CD4-positive, alpha-beta T cell treated with Interleukin-17A for 1 hour (primary cell): ENCODE measurements around the gene SPTBN1.
A peak's percentile ranks its signal among the peaks of the same experiment; 100 is the strongest.

Source experiments
- DNase-seq: peaks from one replicate; pipeline ENCODE4 v3.0.0-alpha.2; 2020

Gene SPTBN1

DNA sequence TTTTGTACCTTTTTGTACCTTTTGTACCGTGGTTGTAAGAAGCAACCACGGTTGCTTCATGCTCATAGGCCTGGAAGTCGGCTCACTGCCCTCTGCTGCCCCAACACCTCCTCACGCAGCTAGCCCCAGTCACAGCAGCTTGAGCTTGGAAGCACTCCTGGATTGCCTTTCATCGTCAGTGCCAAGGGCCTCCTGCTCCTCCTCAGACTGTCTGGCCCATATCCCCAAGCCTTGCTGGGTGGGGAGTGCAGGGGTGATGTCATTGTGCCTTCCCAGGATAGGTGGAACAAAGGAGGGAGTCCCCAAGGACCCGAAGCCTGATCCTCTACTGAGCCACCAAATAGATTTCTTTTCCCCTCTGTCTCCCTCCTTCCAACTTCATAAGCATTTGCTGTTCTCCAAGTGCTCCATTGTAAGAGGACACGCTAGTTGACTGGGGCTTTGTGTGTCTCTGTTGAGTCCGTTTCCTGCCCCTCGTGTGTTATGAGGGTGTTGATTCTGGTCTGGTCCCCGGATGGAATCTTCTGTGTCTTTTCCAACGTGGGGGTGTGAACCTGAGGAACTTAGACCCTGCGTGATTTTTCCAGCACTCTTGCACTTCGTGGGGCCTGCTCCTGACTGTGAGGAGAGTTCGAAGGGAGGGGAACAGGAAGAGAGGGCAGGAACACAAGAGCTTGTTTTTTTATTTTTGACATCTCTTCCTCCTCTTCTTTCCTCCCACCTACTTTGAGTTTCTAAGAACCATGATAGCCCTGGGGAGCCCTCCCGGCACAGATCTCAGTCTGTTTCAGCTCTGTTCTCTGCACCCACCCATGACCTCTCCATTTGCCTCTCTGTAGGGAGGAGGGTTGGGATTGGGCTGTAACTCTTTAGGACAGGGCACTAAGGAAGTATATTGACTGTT lies 140.1 kb downstream of the SPTBN1 start:
- peak; percentile 33 for DNase-seq

DNA sequence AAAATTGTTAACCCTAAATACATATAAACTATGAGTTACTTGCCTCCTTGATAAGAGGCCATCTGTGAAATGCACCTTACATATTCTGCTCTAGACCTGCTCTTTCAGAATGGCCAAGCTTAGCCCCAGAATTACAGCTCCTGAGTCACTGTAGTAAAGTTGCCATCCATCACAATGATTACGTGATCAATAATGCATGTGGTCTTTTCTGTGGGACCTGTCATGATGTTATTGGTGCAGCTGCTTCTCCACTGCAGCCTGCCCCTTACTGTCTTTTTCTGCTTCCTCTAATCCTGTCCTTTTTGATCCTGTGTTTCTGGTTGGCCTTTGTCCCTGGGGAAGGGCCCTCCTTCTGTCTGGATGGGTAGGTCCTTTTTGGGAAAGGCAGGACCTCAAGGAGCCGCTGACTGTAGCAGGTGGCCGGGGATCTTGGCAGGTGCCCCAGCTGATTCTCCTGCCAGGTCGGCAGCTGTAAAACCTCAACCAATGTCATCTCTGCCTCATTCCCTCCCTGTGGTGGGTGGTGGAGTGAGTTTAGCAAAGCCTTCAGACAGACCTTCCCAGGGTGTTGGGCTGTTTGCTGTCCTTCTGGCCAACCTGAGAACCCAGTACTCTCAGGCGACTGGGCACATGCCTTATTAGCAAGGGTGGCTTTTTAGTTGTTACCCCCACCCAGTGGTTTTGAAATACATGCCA lies 141.2 kb downstream of the SPTBN1 start:
- DNase-seq, result peak; percentile 41

DNA sequence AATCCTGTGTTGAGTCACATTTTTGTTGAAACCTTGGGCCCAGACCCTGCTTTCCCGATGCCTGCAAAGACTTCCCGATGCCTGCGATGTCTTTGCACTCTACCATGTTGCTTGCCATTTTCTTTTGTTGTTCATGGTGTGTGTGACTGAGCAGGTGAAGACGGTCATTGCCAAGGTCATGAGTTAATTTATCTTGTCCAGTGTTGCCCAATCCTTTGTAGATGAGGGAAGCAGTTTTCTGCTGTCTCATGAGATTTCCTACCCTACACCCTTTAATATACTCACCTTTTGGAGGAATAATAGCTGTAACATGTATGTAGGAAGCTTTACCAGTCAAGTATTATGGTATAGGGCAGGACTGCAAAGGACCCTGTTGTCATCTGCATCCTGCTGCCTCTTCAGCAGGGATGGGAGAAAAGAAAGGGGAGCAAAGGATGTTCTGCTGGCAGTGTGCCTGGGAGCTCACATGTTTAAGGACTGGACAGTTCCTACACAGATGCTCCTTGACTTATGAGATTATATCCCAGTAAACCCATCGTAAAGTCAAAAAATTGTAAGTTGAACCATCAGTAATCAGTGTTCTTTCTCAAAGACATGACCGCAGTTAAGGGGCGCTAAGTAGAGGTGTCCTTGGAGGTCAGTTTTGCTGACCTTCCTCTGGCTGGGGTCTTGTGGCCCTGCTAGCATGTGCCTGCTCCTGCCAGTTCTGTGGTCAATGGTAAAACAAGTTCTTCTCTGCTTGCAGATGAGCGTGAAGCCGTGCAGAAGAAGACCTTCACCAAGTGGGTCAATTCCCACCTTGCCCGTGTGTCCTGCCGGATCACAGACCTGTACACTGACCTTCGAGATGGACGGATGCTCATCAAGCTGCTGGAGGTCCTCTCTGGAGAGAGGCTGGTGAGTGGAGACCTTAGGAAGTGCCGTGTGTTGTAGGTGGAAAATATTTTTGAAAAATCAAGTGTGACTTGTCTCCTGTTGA lies 142.5 kb downstream of the SPTBN1 start:
- no peak for DNase-seq

DNA sequence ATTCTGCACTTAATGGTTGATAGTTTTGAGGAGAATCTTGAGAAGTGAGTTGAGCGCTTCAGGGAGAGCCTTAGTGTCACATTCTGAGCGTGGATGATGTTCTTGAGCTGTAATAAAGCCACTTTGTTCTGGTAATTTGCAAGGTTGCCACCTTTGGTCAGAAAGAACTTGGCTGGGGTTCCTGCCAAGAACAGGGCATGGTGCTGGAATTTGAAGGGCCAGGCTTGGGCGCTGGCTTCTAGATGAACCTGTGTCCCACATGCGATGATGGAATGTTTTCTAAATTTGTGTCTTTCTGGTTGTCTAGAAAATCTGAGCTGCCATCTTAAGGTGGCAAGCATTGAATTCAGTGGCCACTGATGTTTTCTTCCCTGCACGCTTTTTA lies 143.2 kb downstream of the SPTBN1 start:
- DNase-seq, result no peak

DNA sequence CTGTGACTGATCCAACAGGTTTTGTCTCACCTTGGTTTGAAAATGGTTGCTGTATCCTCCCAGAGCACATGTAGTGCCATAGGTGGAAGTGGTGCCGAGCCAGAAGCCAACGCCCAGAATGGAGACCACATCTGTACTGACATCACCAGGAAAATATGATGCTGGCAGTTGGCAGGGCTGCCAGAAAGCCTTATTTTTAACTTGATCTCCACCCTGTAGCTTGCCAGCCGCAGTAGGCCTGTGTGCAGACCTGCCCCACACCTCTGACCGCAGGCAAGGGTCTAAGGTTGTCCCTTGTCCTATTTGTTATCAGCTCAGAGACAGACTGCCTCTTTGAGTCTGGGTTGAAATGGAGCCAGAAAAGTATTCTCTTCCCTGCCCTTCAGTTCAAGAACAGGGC lies 143.8 kb downstream of the SPTBN1 start:
- no peak for DNase-seq

DNA sequence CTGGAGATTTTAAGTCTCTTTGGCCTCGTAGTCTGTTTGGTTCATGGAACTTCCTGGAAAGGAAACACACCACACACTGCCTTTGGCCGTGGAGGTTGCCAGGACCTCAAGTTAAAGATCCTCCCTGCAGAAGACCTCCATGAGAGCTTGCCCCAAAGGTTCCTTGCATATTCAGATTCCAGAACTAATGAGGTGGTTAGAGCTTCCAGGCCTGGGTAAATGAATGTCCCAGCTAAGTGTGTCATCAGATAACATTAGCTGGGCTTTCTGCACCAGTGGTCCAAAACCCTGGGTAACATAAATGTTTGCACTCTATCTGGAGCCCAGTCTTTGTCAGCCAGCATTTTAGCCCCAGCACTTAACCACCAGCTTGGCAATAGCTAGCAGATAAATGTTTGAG lies 145.2 kb downstream of the SPTBN1 start:
- no peak for DNase-seq

DNA sequence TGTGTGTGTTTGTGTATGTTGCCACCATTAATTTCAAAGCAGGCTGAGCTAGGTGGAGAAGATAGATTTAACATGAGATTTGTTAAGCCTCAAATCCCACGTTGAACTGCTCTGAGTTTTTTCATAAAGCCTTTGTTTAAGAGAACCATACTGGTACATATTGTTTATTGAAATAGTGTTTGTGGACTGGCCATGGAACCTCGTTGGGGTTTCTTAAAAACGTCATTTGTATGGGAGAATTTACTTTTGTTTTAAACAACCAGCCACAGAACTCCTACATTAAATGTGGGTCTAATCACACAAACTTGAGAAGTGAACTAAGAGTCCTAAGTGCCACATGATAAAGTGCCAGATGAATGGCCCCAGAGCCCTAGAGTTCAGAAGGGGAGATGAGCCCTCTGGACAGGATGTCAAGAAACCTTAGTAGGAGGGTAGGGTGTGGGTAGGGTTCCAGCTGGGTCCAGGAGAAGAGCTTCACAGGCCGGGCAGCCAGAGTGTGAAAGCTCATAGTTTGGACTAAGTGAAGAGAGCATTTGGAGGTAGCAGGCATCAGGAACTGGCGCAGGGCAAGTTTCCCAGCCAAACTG lies 146.7 kb downstream of the SPTBN1 start:
- no peak for DNase-seq

DNA sequence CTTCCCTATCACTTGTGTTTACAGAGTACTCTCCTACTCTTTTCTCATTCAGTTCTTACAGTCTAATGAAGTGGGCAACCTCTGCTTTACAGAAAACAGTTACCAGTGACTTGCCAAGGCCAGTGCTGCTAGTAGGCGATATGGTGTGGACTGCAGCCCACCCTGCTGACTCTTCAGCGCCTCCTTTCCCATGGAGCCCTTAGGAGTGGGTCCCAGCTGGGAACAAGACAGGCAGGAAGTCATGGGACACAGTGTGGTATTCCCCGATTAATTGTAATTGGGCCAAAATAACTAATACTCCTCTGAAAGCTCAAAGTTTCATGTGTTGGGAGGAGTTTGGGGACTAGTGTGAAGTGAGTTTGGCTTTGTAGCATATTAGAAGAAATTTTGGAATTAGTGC lies 147.2 kb downstream of the SPTBN1 start:
- DNase-seq, result no peak

DNA sequence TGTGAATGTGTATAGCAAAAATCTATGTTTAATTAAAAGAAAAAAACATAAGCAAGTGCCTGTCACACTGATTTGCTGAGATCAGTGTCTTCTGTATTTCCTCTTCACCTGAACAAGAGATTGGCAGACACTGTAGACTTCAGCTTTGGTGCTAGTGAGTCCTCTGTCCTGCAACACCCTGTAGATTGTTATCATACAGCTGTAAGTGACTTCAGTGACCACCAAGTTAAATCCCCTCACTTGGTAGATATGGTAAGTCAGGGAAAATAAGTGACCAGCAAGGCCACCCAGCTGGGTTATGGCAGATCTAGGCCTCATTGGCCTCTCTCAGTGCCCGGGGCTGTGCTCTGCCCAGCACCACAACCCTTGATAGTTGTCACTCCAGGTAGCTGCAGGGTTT lies 147.7 kb downstream of the SPTBN1 start:
- no peak for DNase-seq

DNA sequence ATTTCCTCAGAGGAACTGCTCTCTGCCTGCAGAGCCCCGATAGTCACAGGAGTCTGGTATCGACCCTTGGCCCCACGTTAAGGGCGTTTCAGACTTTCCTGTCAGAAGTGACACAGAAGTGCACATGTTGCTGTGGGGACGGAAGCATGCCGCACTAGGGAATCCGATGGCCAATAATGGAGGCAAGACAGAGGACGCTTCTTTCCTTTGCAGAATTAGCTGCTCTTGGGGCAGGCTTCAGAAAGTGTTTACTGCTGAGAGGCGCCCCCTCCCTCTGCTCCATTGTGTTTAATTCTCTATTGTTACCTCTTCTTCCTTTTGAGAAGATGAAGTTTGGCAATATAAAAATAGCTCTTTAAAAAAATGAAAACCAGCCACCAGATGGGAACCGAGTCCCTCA lies 148.7 kb downstream of the SPTBN1 start:
- no peak for DNase-seq

DNA sequence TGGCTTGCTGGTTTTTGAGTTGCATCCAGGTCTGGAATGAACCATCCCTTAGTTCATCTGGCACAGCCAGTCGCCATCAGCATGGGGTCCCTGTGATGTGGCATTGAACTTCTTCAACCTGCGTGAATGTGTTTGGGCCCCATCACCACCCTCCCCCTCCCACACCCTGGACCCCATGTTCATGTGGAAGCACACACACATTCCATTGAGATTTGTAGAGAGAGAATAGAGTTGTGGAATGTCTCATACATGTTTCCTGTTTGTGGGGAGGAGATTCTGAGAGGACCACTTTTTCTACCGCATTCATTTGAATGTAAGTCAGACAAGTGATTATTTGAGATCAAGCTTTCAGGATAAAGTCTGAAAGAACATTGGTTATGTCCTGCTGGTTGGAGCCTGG lies 149.7 kb downstream of the SPTBN1 start:
- DNase-seq, result no peak

DNA sequence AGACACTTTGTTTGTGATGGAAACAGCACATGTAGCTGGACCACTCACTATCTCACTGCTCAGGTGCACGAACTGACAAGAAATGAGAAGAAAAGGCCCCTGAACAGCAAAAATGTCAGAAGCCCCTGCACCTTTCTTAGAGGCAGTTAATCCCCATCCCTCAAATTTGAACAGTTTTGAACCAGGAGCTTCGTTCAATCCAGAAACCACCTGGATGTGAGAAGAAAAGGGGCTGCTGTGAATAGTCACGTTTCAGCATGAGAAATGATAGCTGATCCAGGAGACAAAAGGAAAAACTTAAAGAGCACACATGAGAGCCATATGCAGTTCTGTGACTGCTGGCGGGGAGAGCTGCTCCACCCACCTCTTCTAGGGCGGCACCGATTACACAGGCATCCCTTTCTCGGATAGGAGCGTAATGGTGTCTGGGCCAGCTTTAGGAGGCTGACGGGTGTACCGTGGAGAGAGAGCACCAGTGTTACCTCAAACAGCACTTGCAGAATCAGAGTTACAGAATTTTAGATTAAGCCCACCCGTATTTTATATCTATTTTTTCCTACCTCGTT lies 150.3 kb downstream of the SPTBN1 start:
- peak; percentile 31 for DNase-seq

DNA sequence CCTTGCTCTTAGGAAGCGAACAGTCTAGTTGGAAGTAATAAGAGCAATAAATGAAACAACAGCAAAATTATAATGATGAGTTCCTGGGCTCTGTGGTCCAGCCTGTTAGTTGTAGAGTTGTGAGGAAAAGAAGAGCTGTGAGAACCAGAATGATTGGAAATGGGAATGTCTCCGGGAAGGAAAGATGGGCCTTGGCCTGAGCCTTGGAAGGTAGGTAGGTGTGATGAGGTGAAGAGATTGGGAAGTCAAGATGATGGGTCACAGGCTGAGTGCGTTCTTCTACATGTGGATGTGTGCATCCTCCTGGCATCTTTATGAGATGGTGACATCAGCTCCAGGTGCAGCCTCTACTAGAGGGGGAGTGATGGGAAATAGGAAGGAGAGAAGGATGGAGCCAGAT lies 152.1 kb downstream of the SPTBN1 start:
- no peak for DNase-seq

DNA sequence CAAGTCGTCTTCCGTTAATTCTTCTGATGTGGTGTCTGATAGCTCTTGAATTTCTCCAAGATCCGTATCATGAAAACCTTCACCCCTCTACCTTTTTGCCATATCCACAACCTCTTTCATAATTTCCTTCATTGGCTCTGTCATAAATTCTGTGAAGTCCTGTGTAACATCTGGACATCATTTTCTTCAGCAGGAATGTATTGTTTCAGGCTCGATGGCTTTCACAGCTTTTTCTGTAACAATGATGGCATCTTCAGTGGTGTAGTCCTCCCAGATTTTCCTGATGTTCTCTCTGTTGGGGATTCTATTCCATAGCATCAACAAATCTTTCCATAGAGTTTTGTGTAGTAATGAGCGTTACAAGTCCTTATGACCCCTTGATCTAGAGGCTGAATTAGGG lies 153.1 kb downstream of the SPTBN1 start:
- no peak for DNase-seq

DNA sequence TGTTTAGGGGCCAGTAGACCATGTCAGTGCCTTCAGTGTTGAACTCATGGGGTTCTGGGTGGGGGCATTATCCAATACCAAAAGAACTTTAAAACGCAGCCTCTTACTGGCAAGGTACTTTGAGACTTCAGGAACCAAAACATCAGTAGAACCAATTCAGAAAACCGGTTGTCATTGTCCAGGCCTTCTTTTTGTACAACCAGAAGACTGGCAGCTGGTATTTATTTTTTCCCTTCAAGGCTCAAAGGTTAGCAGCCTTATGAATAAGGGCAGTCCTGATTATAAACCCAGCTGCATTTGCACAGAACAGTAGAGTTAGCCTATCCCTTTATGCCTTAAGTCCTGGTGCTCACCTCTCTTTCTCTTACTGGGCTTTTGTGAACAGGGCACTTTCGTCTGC lies 153.5 kb downstream of the SPTBN1 start:
- no peak for DNase-seq

DNA sequence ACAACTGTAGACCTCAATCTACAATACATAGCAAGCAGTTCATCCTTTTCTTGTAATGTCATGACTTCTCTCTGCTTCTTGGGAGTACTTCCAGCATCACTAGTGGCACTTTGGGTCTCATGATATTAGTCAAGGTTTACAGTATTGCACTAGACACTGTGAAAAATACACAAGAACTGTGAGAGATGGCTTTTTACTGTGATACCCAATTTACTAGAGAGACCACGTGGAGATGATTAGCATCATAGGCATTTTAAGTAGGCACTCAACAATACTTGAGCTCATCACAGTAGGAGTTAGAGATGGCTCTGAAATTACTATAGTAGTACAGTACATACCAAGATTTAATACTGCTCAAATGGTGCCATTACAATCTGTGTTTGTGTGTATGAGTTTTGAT lies 154.6 kb downstream of the SPTBN1 start:
- no peak for DNase-seq

DNA sequence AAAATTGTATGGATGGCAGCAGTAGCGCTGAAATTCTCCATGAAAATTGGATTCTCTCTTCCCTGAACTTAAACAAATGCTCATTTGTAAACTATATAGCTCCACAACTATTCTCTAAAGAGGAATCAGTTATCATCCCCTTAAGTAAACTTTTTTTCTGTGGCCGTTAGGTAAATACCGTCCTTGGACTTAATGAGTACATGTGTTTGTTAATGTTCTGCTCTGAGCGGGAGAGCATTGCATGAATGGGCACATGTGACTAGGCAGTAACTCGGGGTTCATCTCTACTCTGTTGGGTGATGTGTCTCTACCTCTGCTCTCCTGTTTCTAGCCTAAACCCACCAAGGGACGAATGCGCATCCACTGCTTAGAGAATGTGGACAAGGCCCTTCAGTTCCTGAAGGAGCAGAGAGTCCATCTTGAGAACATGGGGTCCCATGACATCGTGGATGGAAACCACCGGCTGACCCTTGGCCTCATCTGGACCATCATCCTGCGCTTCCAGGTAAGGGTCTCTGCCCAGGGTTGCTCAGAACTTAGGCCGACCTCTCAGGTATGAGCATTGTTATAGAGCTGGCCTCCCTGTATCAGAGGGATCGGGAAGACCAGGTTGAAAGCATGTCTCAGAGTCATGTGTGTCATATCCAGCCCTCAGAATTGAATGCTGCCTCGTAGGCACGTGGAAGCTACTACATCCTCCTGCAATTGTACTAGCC lies 155.9 kb downstream of the SPTBN1 start:
- DNase-seq, result no peak

DNA sequence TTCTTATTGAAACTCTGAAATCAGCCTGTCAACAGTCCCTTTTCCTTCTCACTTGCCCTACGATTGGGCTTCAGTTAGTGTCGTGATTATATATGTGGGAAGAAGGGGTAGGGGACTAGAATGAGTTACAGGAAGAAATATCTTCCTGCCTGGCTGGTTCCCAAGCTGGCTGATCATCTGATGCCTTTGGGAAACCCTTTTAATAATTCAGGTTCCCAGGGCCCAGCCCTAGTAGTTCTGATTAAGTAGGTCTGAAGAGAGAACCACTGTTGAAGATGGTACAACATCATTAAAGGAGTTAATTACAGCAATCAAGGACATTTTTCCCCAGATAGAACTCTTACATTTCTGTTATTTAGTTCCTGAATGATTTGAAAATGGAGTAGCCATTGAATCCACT lies 157.3 kb downstream of the SPTBN1 start:
- DNase-seq, result no peak

DNA sequence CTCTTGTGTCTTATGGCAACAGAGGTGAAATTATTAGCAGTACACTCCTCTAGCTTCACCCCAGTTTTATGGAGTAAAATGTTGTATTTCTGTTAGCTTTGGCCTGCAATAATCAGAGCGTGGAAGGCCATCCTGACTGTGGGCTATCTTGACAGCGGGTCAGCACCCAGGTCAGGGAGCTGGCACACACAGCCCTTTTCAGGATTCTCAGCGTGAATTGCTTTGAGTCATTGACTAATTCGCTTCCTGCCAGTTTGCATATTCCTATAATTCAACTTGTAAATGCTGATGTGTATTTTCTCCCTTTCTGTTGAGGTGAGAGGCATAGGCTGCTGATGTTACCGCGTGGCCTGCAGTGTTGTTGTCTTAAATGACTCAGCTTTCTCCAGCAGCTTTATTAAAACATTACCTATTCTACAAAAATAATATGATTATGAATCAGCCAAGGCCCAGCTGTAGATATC lies 157.7 kb downstream of the SPTBN1 start:
- no peak for DNase-seq

DNA sequence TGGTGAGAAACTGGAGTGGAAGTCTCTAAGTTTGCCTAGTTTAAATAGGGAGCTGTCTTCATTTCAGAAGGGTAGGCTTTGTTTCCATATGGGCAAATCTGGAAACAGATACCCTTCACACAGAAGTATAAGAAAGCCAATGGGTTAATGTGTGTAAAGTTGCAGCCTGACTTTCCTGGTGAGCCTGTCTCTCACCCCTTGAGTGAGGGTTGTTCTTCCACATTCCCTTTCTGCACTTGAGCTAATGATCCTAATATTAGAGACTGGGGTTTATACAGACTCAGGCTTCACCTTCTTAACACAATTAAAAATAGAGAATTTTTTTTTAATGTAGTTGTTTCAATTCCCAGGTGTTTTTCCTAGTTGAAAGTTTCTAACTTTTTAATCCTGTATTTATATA lies 158.7 kb downstream of the SPTBN1 start:
- no peak for DNase-seq

DNA sequence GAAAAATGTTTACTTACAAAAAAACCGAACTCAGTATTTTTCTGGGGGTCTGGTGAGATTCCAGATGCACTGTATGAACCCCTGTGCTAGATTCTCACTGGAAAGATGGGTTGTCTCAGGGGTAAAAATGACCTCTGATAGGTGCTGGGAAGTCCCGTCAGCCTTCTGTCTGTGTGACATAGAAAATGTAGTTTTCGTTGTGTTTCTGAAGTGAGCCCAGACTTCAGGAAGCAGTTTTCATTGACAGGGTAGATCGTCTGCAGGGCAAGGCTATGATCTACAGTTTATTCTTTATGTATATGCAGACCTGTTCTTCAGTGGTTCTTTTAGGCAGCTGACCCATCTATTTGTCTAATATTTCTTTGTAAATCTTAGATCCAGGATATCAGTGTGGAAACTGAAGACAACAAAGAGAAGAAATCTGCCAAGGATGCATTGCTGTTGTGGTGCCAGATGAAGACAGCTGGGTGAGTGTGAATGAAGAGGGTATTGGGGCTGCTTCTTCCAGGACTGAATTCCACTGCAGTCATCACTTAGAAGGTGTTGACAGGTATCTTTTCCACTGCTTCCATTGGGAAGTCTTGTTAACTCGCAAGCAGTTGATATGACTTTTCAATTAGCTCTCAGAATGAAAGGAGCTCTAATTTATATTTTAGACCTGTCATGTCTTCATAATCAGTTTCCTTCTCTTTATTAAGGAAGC lies 159.9 kb downstream of the SPTBN1 start:
- DNase-seq, result no peak
